GM23338 (cell line): Measurements from ENCODE around the gene ELMOD3. TPM values are rescaled to one million over a fixed set of nuclear protein-coding genes. Genes with fewer than 3 reads are reported as not detected.

Source experiments
- ATAC-seq: fragments of 200-7000 bp; cut with Tn5 transposase; 3 replicates; pipeline ENCODE4 v1.9.1; 2020
- DNase-seq: peaks from one replicate; pipeline ENCODE4 v3.0.0-alpha.2; 2015; ENCODE audit warnings: low spot score
- H2AFZ ChIP-seq: fragments of 200-600 bp; sonication (generic); 2 replicates; pipeline ENCODE4 v1.8.0; 2016; ENCODE audit warnings: antibody characterized with exemption, mild to moderate bottlenecking, moderate library complexity
- H3F3A ChIP-seq: fragments of 200-600 bp; sonication (generic); replicated peaks from 2 replicates; pipeline ENCODE4 v1.8.0; 2017; ENCODE audit warnings: antibody characterized with exemption, mixed run types, low read depth
- H3K27ac ChIP-seq: fragments of 200-600 bp; sonication (generic); 2 replicates; pipeline ENCODE4 v1.6.1; 2016; ENCODE audit warnings: low read depth
- H3K27me3 ChIP-seq: fragments of 200-600 bp; sonication (generic); 2 replicates; pipeline ENCODE4 v1.8.0; 2016; ENCODE audit warnings: mild to moderate bottlenecking, mixed run types, moderate library complexity; ENCODE audit not compliant: insufficient read depth
- H3K36me3 ChIP-seq: fragments of 200-600 bp; sonication (generic); 2 replicates; pipeline ENCODE4 v1.8.0; 2016; ENCODE audit warnings: mild to moderate bottlenecking; ENCODE audit not compliant: insufficient read depth
- H3K4me1 ChIP-seq: fragments of 200-600 bp; sonication (generic); 2 replicates; pipeline ENCODE4 v1.8.0; 2016; ENCODE audit warnings: mild to moderate bottlenecking, moderate library complexity; ENCODE audit not compliant: insufficient read depth
- H3K4me2 ChIP-seq: fragments of 200-600 bp; sonication (generic); 2 replicates; pipeline ENCODE4 v1.7.1; 2017; ENCODE audit warnings: mixed run types
- H3K4me3 ChIP-seq: fragments of 200-600 bp; sonication (generic); 2 replicates; pipeline ENCODE4 v1.6.1; 2016; ENCODE audit warnings: mixed run types
- H3K79me2 ChIP-seq: fragments of 200-600 bp; sonication (generic); replicated peaks from 2 replicates; pipeline ENCODE4 v1.8.0; 2017; ENCODE audit warnings: mild to moderate bottlenecking; ENCODE audit not compliant: insufficient read depth
- H3K9me2 ChIP-seq: fragments of 200-600 bp; sonication (generic); 2 replicates; pipeline ENCODE4 v1.8.0; 2017; ENCODE audit not compliant: insufficient read depth
- H4K20me1 ChIP-seq: fragments of 200-600 bp; sonication (generic); replicated peaks from 2 replicates; pipeline ENCODE4 v1.8.0; 2017; ENCODE audit warnings: mild to moderate bottlenecking; ENCODE audit not compliant: insufficient read depth
- H3K27ac Mint-ChIP-seq: 2 replicates; pipeline ENCODE4 v1.8.0; 2020; ENCODE audit warnings: inconsistent platforms, mild to moderate bottlenecking, moderate library complexity, mixed read lengths
- H3K27me3 Mint-ChIP-seq: 3 replicates; pipeline ENCODE4 v1.8.0; 2022; ENCODE audit warnings: low read depth, mild to moderate bottlenecking, moderate library complexity, mixed read lengths, inconsistent platforms; ENCODE audit not compliant: insufficient read depth, poor library complexity
- H3K36me3 Mint-ChIP-seq: 3 replicates; pipeline ENCODE4 v1.8.0; 2021; ENCODE audit warnings: low read depth, mild to moderate bottlenecking, inconsistent platforms, moderate library complexity, mixed read lengths
- H3K4me1 Mint-ChIP-seq: 3 replicates; pipeline ENCODE4 v1.8.0; 2020; ENCODE audit warnings: mild to moderate bottlenecking, inconsistent platforms, mixed read lengths
- H3K4me3 Mint-ChIP-seq: 3 replicates; pipeline ENCODE4 v1.8.0; 2021; ENCODE audit warnings: moderate library complexity, mild to moderate bottlenecking, inconsistent platforms, mixed read lengths
- H3K9me3 Mint-ChIP-seq: 3 replicates; pipeline ENCODE4 v1.8.0; 2020; ENCODE audit warnings: moderate library complexity, mild to moderate bottlenecking, inconsistent platforms, mixed read lengths
- EZH2 ChIP-seq: fragments of 200-600 bp; sonication (generic); IDR thresholded peaks from one replicate; pipeline ENCODE4 v1.8.0; 2017; ENCODE audit warnings: antibody characterized with exemption, mild to moderate bottlenecking, low read depth; ENCODE audit not compliant: unreplicated experiment
- EZH2phosphoT487 ChIP-seq: fragments of 200-600 bp; sonication (generic); IDR thresholded peaks from one replicate; pipeline ENCODE4 v1.8.1; 2018; ENCODE audit warnings: antibody characterized with exemption; ENCODE audit not compliant: unreplicated experiment
- JUNB ChIP-seq: IDR thresholded peaks from one replicate; pipeline ENCODE4 v1.6.1; 2016; ENCODE audit warnings: antibody characterized with exemption; ENCODE audit not compliant: unreplicated experiment
- NANOG ChIP-seq: IDR thresholded peaks from 2 replicates; pipeline ENCODE4 v1.6.1; 2016; ENCODE audit warnings: antibody characterized with exemption, borderline replicate concordance
- POLR2AphosphoS5 ChIP-seq: IDR thresholded peaks from 2 replicates; pipeline ENCODE4 v1.6.1; 2016; ENCODE audit warnings: antibody characterized with exemption, low read depth
- STAT1 ChIP-seq: IDR thresholded peaks from one replicate; pipeline ENCODE4 v1.6.1; 2016; ENCODE audit warnings: antibody characterized with exemption; ENCODE audit not compliant: unreplicated experiment
- ZNF331 ChIP-seq: fragments of 250-450 bp; sonication (Bioruptor Pico); IDR thresholded peaks from 2 replicates; pipeline ENCODE4 v1.5.0; 2020; ENCODE audit warnings: low read depth, mild to moderate bottlenecking, moderate library complexity
- polyA plus RNA-seq: library from polyadenylated mRNA; unstranded; fragments of >200 nt; fragmentation: Nextera tagmentation; extraction: Ambion mirVana; gene quantifications from 2 replicates; pipeline ENCODE4 v1.2.1, GENCODE V29; 2016
- total RNA-seq: library from RNA; depleted of rRNA; stranded (reverse); fragments of >200 nt; shearing (Covaris generic); gene quantifications from 2 replicates; pipeline ENCODE4 v1.2.3, GENCODE V29; 2014
- TF ChIP-seq, protein P1 (sequence below): fragments of 250-450 bp; sonication (Bioruptor Pico); IDR thresholded peaks from 2 replicates; pipeline ENCODE4 v1.5.0; 2020; ENCODE audit warnings: mild to moderate bottlenecking, moderate library complexity
- TF ChIP-seq, protein P2 (sequence below), 2 experiments: fragments of 200-600 bp in 1 of 2; sonication (generic) in 1 of 2; conservative IDR thresholded peaks; 2 replicates each; pipeline versions ENCODE4 v1.5.1 to v1.6.1; 2016 to 2017; ENCODE audit warnings: antibody characterized with exemption in 2 of 2, low read depth in 2 of 2, mild to moderate bottlenecking in 2 of 2, moderate library complexity in 1 of 2
- TF ChIP-seq, protein P3 (sequence below): IDR thresholded peaks from one replicate; pipeline ENCODE4 v1.6.1; 2018; ENCODE audit warnings: antibody characterized with exemption; ENCODE audit not compliant: unreplicated experiment
- TF ChIP-seq, protein P4 (sequence below): IDR thresholded peaks from 2 replicates; pipeline ENCODE4 v1.6.1; 2016; ENCODE audit warnings: antibody characterized with exemption

ELMOD3 gene
- total and polyA plus RNA-seq, 2 experiments from 2014 or later, result 8.6 to 8.9 TPM

DNA sequence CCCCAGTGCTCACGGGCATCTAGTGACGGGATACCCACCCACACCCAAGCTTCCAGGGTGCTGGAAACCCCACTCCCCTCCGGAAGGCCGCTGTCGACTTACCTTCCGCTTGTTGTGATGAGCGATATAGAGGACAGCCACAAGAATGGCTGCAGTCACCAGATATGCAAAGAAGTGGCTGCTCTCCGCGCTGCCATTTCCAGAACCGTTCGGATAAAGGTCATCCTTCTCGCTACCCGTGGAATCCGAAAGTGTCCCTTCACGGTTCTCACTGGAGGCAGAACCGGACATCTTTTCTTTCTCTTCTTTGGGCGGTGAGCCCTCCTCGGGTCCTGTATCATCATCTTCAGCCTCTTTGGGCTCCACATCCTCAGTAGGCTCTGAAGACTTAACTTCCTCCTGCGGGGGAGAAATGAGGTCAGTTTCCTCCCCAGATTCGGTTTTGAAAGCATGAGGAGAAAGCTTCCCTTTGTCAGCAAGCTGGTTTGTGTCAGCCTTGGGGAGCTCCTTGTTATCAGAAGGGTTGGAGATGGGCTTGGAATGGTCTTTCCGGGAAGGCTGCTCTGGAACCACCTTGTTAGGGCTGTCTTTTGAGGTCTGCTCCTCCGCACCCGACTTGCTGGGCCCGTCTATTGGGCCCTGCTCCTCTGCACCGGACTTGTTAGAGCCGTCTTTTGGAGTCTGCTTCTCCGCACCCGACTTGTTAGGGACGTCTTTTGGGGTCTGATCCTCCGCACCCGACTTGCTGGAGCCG, 28.0 kb upstream of the ELMOD3 start (continued):
- TF ChIP-seq, protein P1, sequence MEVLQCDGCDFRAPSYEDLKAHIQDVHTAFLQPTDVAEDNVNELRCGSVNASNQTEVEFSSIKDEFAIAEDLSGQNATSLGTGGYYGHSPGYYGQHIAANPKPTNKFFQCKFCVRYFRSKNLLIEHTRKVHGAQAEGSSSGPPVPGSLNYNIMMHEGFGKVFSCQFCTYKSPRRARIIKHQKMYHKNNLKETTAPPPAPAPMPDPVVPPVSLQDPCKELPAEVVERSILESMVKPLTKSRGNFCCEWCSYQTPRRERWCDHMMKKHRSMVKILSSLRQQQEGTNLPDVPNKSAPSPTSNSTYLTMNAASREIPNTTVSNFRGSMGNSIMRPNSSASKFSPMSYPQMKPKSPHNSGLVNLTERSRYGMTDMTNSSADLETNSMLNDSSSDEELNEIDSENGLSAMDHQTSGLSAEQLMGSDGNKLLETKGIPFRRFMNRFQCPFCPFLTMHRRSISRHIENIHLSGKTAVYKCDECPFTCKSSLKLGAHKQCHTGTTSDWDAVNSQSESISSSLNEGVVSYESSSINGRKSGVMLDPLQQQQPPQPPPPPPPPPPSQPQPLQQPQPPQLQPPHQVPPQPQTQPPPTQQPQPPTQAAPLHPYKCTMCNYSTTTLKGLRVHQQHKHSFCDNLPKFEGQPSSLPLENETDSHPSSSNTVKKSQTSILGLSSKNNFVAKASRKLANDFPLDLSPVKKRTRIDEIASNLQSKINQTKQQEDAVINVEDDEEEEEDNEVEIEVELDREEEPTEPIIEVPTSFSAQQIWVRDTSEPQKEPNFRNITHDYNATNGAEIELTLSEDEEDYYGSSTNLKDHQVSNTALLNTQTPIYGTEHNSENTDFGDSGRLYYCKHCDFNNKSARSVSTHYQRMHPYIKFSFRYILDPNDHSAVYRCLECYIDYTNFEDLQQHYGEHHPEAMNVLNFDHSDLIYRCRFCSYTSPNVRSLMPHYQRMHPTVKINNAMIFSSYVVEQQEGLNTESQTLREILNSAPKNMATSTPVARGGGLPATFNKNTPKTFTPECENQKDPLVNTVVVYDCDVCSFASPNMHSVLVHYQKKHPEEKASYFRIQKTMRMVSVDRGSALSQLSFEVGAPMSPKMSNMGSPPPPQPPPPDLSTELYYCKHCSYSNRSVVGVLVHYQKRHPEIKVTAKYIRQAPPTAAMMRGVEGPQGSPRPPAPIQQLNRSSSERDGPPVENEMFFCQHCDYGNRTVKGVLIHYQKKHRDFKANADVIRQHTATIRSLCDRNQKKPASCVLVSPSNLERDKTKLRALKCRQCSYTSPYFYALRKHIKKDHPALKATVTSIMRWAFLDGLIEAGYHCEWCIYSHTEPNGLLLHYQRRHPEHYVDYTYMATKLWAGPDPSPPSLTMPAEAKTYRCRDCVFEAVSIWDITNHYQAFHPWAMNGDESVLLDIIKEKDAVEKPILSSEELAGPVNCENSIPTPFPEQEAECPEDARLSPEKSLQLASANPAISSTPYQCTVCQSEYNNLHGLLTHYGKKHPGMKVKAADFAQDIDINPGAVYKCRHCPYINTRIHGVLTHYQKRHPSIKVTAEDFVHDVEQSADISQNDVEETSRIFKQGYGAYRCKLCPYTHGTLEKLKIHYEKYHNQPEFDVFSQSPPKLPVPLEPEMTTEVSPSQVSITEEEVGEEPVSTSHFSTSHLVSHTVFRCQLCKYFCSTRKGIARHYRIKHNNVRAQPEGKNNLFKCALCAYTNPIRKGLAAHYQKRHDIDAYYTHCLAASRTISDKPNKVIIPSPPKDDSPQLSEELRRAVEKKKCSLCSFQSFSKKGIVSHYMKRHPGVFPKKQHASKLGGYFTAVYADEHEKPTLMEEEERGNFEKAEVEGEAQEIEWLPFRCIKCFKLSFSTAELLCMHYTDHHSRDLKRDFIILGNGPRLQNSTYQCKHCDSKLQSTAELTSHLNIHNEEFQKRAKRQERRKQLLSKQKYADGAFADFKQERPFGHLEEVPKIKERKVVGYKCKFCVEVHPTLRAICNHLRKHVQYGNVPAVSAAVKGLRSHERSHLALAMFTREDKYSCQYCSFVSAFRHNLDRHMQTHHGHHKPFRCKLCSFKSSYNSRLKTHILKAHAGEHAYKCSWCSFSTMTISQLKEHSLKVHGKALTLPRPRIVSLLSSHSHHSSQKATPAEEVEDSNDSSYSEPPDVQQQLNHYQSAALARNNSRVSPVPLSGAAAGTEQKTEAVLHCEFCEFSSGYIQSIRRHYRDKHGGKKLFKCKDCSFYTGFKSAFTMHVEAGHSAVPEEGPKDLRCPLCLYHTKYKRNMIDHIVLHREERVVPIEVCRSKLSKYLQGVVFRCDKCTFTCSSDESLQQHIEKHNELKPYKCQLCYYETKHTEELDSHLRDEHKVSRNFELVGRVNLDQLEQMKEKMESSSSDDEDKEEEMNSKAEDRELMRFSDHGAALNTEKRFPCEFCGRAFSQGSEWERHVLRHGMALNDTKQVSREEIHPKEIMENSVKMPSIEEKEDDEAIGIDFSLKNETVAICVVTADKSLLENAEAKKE, result no peak
- TF ChIP-seq EZH2, result no peak

DNA sequence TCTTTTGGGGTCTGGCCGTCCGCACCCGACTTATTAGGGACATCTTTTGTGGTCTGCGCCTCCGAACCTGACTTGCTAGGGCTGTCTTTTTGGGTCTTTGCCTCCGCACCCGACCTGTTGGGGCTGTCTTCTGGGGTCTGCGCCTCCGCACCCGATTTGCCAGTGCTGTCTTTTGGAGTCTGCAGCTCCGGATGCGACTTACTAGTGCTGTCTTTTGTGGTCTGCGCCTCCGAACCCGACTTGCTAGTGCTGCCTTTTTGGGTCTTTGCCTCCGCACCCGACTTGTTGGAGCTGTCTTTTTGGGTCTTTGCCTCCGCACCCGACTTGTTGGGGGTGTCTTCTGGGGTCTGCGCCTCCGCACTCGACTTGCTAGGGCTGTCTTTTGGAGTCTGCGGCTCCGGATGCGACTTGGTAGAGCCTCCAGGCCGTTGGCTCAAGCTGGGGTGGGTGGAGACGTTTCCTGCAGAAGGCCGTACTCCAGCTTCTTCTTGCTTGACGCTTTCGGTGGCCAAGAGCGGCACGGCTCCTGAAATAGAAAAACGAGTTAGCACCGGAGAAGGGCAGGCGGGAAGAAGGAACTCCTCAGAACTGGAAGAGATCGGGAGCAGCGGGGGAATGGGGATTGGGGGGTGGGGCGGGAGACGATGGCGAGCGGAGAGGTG, 27.3 kb upstream of the ELMOD3 start:
- H3K36me3 ChIP-seq, result peaks cover 28% of the 10 kb centered on the region
- H3K4me1 Mint-ChIP-seq, result peaks cover 44% of the 10 kb centered on the region
- peaks cover 23% of the 10 kb centered on the region for H4K20me1 ChIP-seq
- peaks cover 9% of the 10 kb centered on the region for H3K27me3 Mint-ChIP-seq
- H3F3A ChIP-seq, result no peaks in the 10 kb centered on the region
- peak overlapping the region; percentile 84 for H3K4me2 ChIP-seq
- no peak overlapping the region for H3K27ac ChIP-seq
- peak overlapping the region; percentile 98 for H3K4me3 ChIP-seq
- no peaks in the 10 kb centered on the region for H3K9me2 ChIP-seq
- peak overlapping the region; percentile 74; the same call in 1 of the 2 replicates for H2AFZ ChIP-seq
- peaks cover 39% of the 10 kb centered on the region for H3K79me2 ChIP-seq
- H3K9me3 Mint-ChIP-seq, result no peaks in the 10 kb centered on the region; the same call in 2 of the 3 replicates
- peak overlapping the region; percentile 91 for H3K4me3 Mint-ChIP-seq
- H3K4me1 ChIP-seq, result peaks cover 37% of the 10 kb centered on the region
- DNase-seq (peak; percentile 47), ATAC-seq (peak; percentile 39)
- H3K27me3 ChIP-seq, result no peaks in the 10 kb centered on the region
- H3K27ac Mint-ChIP-seq, result peak overlapping the region; percentile 99
- H3K36me3 Mint-ChIP-seq, result peaks cover 52% of the 10 kb centered on the region
- TF ChIP-seq EZH2phosphoT487, result no peak
- TF ChIP-seq POLR2AphosphoS5, result no peak
- no peak for TF ChIP-seq ZNF331
- TF ChIP-seq, protein P2, sequence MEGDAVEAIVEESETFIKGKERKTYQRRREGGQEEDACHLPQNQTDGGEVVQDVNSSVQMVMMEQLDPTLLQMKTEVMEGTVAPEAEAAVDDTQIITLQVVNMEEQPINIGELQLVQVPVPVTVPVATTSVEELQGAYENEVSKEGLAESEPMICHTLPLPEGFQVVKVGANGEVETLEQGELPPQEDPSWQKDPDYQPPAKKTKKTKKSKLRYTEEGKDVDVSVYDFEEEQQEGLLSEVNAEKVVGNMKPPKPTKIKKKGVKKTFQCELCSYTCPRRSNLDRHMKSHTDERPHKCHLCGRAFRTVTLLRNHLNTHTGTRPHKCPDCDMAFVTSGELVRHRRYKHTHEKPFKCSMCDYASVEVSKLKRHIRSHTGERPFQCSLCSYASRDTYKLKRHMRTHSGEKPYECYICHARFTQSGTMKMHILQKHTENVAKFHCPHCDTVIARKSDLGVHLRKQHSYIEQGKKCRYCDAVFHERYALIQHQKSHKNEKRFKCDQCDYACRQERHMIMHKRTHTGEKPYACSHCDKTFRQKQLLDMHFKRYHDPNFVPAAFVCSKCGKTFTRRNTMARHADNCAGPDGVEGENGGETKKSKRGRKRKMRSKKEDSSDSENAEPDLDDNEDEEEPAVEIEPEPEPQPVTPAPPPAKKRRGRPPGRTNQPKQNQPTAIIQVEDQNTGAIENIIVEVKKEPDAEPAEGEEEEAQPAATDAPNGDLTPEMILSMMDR (conservative IDR thresholded peaks at IDR 0.05; ENCODE audit: low read depth in 2 of 2), result no peak
- no peak for TF ChIP-seq STAT1
- TF ChIP-seq, protein P3, sequence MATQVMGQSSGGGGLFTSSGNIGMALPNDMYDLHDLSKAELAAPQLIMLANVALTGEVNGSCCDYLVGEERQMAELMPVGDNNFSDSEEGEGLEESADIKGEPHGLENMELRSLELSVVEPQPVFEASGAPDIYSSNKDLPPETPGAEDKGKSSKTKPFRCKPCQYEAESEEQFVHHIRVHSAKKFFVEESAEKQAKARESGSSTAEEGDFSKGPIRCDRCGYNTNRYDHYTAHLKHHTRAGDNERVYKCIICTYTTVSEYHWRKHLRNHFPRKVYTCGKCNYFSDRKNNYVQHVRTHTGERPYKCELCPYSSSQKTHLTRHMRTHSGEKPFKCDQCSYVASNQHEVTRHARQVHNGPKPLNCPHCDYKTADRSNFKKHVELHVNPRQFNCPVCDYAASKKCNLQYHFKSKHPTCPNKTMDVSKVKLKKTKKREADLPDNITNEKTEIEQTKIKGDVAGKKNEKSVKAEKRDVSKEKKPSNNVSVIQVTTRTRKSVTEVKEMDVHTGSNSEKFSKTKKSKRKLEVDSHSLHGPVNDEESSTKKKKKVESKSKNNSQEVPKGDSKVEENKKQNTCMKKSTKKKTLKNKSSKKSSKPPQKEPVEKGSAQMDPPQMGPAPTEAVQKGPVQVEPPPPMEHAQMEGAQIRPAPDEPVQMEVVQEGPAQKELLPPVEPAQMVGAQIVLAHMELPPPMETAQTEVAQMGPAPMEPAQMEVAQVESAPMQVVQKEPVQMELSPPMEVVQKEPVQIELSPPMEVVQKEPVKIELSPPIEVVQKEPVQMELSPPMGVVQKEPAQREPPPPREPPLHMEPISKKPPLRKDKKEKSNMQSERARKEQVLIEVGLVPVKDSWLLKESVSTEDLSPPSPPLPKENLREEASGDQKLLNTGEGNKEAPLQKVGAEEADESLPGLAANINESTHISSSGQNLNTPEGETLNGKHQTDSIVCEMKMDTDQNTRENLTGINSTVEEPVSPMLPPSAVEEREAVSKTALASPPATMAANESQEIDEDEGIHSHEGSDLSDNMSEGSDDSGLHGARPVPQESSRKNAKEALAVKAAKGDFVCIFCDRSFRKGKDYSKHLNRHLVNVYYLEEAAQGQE, result no peak
- TF ChIP-seq, protein P4, sequence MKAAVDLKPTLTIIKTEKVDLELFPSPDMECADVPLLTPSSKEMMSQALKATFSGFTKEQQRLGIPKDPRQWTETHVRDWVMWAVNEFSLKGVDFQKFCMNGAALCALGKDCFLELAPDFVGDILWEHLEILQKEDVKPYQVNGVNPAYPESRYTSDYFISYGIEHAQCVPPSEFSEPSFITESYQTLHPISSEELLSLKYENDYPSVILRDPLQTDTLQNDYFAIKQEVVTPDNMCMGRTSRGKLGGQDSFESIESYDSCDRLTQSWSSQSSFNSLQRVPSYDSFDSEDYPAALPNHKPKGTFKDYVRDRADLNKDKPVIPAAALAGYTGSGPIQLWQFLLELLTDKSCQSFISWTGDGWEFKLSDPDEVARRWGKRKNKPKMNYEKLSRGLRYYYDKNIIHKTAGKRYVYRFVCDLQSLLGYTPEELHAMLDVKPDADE, result no peak
- no peak for TF ChIP-seq NANOG
- no peak for TF ChIP-seq JUNB
